GM12874 (cell line): ENCODE data around the gene EXOC7.

ENCODE experiments used
- CTCF ChIP-seq: IDR thresholded peaks from 2 replicates; pipeline ENCODE4 v1.5.1; 2011; ENCODE audit warnings: low read depth, mild to moderate bottlenecking, control low read depth, low read length, moderate library complexity; ENCODE audit not compliant: insufficient read depth

The EXOC7 gene

GRCh38 chr17:76081295-76082210 is 22.0 kb downstream of the EXOC7 start:
- TF ChIP-seq CTCF, result no peak

GRCh38 chr17:76080768-76081287 is 22.8 kb downstream of the EXOC7 start:
- no peak for TF ChIP-seq CTCF

GRCh38 chr17:76079956-76080767 is 23.4 kb downstream of the EXOC7 start:
- no peak for TF ChIP-seq CTCF

GRCh38 chr17:76079535-76079955 is 24.0 kb downstream of the EXOC7 start:
- no peak for TF ChIP-seq CTCF

GRCh38 chr17:76078860-76079534 is 24.6 kb downstream of the EXOC7 start, which contains the start of gene ZACN:
TSS of gene ZACN (plus strand) at chr17:76079182. CDS start at chr17:76079265, 83 bp downstream.
- no peak for TF ChIP-seq CTCF

- TF ChIP-seq CTCF, result no peak
Observed at GRCh38 chr17:76077584-76078110, 25.9 kb downstream of the EXOC7 start.
